GM18519 (cell line): ENCODE data around the gene BMPR2.
"Not testable (repeated sequence)": the region's sequence is repeated elsewhere in the genome, so short reads cannot be mapped to it uniquely, and the experiment has no call there.

Source experiments
- ATAC-seq: cut with Tn5 transposase; IDR thresholded peaks from one replicate; pipeline ENCODE4 v1.9.1; 2021; ENCODE audit warnings: mild to moderate bottlenecking, moderate library complexity; ENCODE audit not compliant: unreplicated experiment, low FRiP score

Gene BMPR2

GRCh38 chr2:202375609-202376408 is at the start of gene BMPR2:
BMPR2 (plus strand) TSS chr2:202376327; CDS start chr2:202377475, 1,148 bp downstream.
- peak; percentile 57 for ATAC-seq

- ATAC-seq = no peak
Observed at GRCh38 chr2:202327858-202328257, 48.3 kb upstream of the BMPR2 start.

- ATAC-seq = no peak
Observed at GRCh38 chr2:202335791-202336467, 40.2 kb upstream of the BMPR2 start.

- no peak for ATAC-seq
Observed at GRCh38 chr2:202337151-202337550, 39.0 kb upstream of the BMPR2 start.

GRCh38 chr2:202337706-202338346 is 38.3 kb upstream of the BMPR2 start:
- ATAC-seq = no peak

GRCh38 chr2:202339071-202339870 is 36.9 kb upstream of the BMPR2 start:
- ATAC-seq = no peak

GRCh38 chr2:202344178-202344577 is 31.9 kb upstream of the BMPR2 start:
- no peak for ATAC-seq

GRCh38 chr2:202346180-202346579 is 29.9 kb upstream of the BMPR2 start:
- no peak for ATAC-seq

GRCh38 chr2:202353430-202353829 is 22.7 kb upstream of the BMPR2 start:
- no peak for ATAC-seq

- no peak for ATAC-seq
Observed at GRCh38 chr2:202355993-202356505, 20.1 kb upstream of the BMPR2 start.

GRCh38 chr2:202358924-202359323 is 17.2 kb upstream of the BMPR2 start:
- ATAC-seq = not testable (repeated sequence)

- no peak for ATAC-seq
Observed at GRCh38 chr2:202360646-202361045, 15.5 kb upstream of the BMPR2 start.

GRCh38 chr2:202361108-202361507 is 15.0 kb upstream of the BMPR2 start:
- no peak for ATAC-seq

GRCh38 chr2:202373490-202373889 is 2.6 kb upstream of the BMPR2 start:
- ATAC-seq = no peak

GRCh38 chr2:202374383-202374782 is 1.7 kb upstream of the BMPR2 start:
- not testable (repeated sequence) for ATAC-seq

- no peak for ATAC-seq
Observed at GRCh38 chr2:202375033-202375608, 1.0 kb upstream of the BMPR2 start.

- ATAC-seq = no peak
Observed at GRCh38 chr2:202376460-202377206, 506 bp downstream of the BMPR2 start.

- no peak for ATAC-seq
Observed at GRCh38 chr2:202377207-202377761, 1.2 kb downstream of the BMPR2 start.

GRCh38 chr2:202378001-202378400 is 1.9 kb downstream of the BMPR2 start:
- no peak for ATAC-seq
